Brain pericyte (primary cell): ENCODE results near the gene ZDHHC8.

Experiments used
- DNase-seq: peaks from one replicate; pipeline ENCODE4 v3.0.0-alpha.2; 2012; ENCODE audit warnings: low read depth, low spot score

The ZDHHC8 gene

GRCh38 chr22:20096574-20097420 is 34.8 kb upstream of the ZDHHC8 start:
- DNase-seq: no peak

GRCh38 chr22:20099099-20099711 is 32.4 kb upstream of the ZDHHC8 start:
- no peak for DNase-seq

GRCh38 chr22:20101638-20102037 is 30.0 kb upstream of the ZDHHC8 start:
- DNase-seq: no peak

GRCh38 chr22:20102203-20102780 is 29.3 kb upstream of the ZDHHC8 start:
- no peak for DNase-seq

- no peak for DNase-seq
Observed at GRCh38 chr22:20105456-20106204, 26.0 kb upstream of the ZDHHC8 start.

- DNase-seq: no peak
Observed at GRCh38 chr22:20106205-20106848, 25.3 kb upstream of the ZDHHC8 start.

- DNase-seq: no peak
Observed at GRCh38 chr22:20106849-20107237, 24.8 kb upstream of the ZDHHC8 start.

- DNase-seq: no peak
Observed at GRCh38 chr22:20107471-20107901, 24.1 kb upstream of the ZDHHC8 start.

- DNase-seq: no peak
Observed at GRCh38 chr22:20107951-20108756, 23.4 kb upstream of the ZDHHC8 start.

- no peak for DNase-seq
Observed at GRCh38 chr22:20108757-20109230, 22.8 kb upstream of the ZDHHC8 start.

GRCh38 chr22:20109411-20110358 is 21.9 kb upstream of the ZDHHC8 start:
- DNase-seq: no peak

GRCh38 chr22:20110359-20110985 is 21.1 kb upstream of the ZDHHC8 start:
- no peak for DNase-seq

GRCh38 chr22:20111045-20111688 is 20.4 kb upstream of the ZDHHC8 start:
- no peak for DNase-seq

GRCh38 chr22:20111689-20112622 is 19.6 kb upstream of the ZDHHC8 start:
- DNase-seq: no peak

- no peak for DNase-seq
Observed at GRCh38 chr22:20112623-20113511, 18.7 kb upstream of the ZDHHC8 start.
